H1 (cell line): ENCODE measurements around the gene PPP1R3C. TPM values are rescaled to one million over a fixed set of nuclear protein-coding genes. Genes with fewer than 3 reads are reported as not detected.

Experiments
- CTCF ChIP-seq, 3 experiments: IDR thresholded peaks; 1 replicate in 2 of 3; 2 replicates in 1 of 3; pipeline versions ENCODE4 v1.5.1 to v1.6.1; 2011; ENCODE audit warnings: low read length in 3 of 3, mild to moderate bottlenecking in 3 of 3, inconsistent platforms in 2 of 3, low read depth in 1 of 3, moderate library complexity in 1 of 3; ENCODE audit not compliant: insufficient read depth in 1 of 3; ENCODE audit errors: control extremely low read depth in 1 of 3
- polyA plus RNA-seq, 7 experiments: library from polyadenylated mRNA; depleted of rRNA in 3 of 7; stranded (reverse) in 5 of 7; unstranded in 2 of 7; fragments of >200 nt in 5 of 7; fragments of 200-250 nt in 2 of 7; gene quantifications; 1 replicate in 5 of 7; 2 replicates in 1 of 7; 4 replicates in 1 of 7; pipeline versions ENCODE4 v1.2.1 to v1.2.3, GENCODE V29; 2011 to 2013; ENCODE audit warnings: missing spikeins in 2 of 7, mixed read lengths in 2 of 7
- total RNA-seq: library from RNA; stranded (reverse); fragmentation: NEBNext Ultra II Directional; extraction: Animal tissue kit (Norgen Biotek cat#: 25700); gene quantifications from 2 replicates; pipeline ENCODE4 v1.2.1, GENCODE V29; 2021

PPP1R3C gene
- total and polyA plus RNA-seq, 2 of the 8 experiments (the other 6 are each of a cell fraction or from before 2014, with no cell fraction given) = 1.3 TPM

GRCh38 chr10:91582153-91582554 lies 50.7 kb downstream of the PPP1R3C start (continued):
- no peak for TF ChIP-seq CTCF (IDR thresholded peaks at IDR 0.05; ENCODE audit: control extremely low read depth in 1 of 3, insufficient read depth in 1 of 3, low read depth in 1 of 3, low read length in 3 of 3)
